HG03159 (cell line): ENCODE data around the gene MOCS1.

Source experiments
- ATAC-seq: cut with Tn5 transposase; IDR thresholded peaks from one replicate; pipeline ENCODE4 v1.9.1; 2021; ENCODE audit warnings: mild to moderate bottlenecking, moderate library complexity; ENCODE audit not compliant: unreplicated experiment

The MOCS1 gene

DNA sequence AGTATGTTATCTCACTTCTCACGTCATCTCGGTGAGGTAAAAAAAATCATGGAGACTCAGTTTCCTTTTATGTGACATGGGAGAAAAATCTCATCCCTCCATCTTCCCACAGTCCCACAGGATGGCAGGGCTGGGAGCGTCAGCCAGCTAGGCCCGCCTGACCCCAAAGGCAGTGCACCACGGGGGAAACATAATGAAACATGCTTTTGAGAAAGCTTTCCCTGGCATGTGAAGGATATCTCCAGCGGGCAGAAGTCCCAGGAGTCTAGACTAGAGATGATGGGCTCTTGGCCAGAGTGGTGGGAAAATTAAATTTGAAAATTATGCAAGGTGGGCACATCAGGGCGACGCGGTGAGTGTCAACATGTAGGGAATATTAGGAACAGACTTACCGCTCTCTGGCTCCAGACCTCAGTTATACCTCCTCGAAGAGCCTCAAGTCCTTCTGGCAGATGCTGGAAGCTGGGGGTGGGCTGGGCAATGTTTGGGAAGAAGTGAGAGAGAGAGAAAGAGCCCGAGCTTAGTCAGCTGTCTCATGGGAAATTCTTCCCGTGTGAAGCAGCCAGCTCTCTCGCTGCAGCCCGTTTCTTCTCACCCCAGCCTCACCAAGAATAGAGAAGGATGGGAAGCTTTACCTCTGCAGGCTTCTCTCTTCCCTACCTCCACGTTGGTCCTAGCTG is 52.3 kb downstream of the MOCS1 start:
- ATAC-seq, result no peak

DNA sequence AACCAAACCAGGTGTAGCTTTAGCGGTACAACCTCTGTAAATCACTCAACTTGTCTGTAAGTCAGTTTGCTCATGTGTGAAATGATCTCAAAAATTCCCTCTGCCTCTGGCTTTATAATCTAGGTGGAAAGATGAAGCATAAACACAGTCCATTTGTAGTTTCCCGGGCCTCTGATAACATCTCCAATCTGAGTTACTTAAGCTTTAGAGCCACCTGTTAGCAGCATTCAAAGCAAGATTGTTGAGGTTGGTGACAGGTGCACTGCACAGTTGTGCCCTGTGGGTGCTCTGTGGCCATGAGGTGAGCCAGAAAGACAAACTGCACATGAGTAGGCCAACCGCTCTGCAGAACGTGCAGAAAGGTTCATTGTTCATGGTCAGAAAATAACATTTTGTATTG is 53.7 kb downstream of the MOCS1 start:
- ATAC-seq, result no peak

DNA sequence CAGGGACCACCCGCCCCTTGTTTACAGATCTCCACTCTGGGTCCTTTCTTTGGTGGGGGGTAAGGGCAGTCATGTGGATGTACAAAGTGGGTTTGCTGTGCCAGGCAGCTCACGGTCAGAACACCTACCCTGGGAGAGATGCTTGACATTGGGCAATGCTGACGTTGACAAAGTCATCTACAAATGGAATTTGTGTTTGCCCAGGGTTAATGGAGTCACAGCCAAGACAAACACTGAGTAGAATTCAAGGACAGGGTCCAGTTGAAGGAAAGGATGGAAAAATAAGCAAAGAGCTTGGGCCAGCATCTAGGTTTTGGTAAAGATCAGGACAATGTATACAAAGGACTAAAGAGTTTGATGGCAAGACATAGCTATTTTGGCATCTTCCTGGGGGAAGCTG is 54.7 kb downstream of the MOCS1 start:
- no peak for ATAC-seq

DNA sequence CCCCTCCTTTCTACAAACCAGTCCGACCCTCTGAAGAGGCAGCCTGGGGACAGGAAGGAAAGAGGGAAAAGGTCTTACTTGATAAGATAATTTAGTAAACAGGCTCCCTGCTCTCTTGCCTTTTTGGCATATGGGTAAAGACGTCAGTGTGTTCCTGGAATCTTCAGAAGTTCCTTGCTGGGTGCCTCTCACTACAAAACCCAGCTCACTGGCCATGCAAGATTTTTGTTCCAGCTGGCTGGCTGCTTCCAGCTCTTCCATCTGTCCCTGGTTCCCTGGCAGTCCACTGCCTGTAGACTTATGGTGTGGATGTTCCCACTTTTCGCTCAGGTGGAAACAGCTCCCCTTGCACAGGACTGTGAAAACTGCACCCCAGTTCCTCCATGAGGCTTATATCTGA is 57.4 kb downstream of the MOCS1 start:
- ATAC-seq, result no peak

DNA sequence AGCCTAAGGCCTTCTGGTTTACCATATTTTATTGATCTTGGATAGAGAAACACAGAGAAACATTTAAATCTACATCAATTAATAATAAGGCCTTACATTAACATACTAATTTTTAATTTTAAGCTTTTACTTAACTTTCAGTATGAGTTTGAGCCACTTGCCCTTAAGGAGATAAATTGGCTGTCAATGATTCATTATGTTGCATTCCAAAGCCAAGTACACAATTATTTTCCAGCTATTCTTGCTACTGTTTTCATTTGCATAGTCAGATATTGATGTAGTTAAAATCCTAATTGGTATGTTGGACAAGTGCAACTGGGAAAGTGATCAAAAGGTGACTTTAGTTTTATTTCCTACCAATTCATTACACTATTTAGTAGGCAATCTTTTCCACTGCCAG is 58.2 kb downstream of the MOCS1 start:
- no peak for ATAC-seq

DNA sequence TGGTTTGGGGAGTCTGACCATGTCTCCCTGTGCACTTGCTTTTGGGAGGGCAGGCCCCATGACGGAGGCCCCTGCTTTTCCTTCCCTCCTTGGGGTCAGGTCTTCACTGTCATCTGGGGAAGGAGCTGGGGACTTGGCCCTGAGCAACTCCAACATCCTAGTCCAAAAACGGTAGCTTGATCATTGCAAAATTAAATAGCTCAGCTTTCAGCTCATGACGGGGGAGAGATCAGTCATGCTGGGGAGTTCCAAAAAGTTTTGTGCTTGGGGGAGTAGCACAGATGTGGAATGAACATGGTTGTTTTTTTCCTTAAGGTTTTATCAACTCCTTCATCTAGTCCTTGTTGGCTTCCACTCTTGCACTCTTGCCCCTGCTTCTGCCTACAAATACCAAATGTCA is 60.8 kb downstream of the MOCS1 start:
- ATAC-seq, result no peak

DNA sequence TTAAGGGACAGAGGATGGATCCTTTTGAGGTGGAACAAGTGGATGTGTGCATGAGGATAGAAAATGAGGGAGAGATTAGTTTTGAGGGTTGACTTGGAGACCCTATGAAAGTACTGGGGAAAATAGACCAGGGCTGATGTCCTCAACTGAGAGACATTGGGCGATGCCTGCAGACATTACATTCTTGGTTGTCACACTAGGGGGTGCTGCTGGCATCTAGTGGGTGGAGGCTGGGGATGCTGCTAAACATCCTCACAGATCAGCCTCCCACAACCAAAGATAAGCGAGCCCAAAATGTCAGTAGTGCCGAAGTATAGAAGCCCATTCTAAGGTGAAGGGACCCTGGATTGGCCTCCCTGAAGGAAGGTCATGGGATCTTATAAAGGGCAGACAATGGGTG is 63.3 kb downstream of the MOCS1 start:
- no peak for ATAC-seq

DNA sequence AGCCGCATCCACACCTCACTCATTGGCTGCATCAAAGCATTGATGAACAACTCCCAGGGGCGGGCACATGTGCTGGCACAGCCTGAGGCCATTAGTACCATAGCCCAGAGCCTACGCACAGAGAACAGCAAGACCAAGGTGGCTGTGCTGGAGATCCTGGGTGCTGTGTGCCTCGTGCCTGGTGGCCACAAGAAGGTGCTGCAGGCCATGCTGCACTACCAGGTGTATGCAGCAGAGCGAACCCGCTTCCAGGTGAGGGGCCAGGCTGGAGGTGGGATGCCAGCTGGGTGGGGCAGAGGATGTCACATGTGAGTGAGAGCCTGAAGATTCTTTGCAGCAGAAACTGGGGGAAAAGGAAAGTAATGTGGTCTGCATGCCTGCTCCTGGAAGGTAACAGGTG is 66.7 kb downstream of the MOCS1 start:
- no peak for ATAC-seq

DNA sequence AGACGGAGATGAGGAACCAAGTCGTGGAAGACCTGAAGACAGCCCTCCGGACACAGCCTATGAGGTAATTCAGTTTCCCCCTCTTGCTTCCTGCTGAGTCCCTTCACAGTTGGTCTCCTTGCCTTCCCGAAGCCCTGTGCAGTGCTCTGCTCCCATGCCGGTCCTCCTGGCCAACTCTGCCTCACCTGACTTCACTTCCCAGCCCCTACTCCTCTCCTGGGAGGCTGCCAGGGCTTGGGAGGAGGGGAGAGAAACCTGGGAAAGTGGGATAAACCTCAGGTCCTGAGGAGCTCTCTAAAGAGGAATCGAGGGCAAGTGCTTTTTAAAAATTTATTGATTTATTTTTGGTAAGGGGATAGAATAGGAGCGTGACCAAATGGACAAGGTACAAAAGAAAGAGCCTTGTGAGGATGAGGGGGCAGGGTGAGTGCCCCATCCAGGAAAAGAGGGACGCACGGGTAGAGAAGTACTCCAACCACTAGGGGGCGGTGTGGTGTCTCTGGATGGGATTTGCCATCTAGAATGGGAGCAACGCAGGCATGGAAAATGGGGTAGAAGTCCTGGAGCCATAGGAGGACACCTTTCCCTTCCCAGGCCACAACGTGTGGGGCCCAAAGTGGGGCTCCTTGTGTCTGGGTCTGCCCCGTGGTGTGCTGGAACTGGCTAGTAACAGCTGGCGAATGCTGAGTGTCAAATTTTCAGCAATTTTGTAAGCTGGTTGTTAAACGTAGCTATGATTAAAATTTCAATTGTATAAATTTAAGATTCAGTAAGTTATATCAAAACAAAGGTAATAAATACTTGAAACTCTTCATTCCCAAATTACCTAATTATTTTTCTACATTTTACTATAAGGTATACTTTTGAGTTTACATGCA is 69.0 kb downstream of the MOCS1 start:
- no peak for ATAC-seq

DNA sequence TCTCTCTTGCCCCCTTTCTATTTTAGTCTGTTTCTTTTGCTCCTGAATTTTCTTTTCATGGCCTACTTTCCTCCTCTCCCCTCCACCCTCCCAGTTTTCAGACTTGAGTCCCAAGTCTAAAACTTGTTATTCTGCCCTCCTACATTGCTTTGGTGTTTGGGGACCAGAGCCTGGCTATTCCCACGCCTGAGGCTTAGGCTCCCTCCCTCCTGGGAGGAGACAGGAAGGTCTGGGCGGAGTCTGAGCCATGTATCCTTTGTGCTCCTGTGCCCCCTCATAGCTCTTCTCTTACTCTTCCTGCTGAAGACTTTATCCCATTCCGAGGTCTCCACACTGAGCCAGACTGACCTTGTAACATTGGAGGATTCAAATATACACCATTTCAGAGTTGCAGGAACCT is 72.6 kb downstream of the MOCS1 start:
- ATAC-seq, result no peak

DNA sequence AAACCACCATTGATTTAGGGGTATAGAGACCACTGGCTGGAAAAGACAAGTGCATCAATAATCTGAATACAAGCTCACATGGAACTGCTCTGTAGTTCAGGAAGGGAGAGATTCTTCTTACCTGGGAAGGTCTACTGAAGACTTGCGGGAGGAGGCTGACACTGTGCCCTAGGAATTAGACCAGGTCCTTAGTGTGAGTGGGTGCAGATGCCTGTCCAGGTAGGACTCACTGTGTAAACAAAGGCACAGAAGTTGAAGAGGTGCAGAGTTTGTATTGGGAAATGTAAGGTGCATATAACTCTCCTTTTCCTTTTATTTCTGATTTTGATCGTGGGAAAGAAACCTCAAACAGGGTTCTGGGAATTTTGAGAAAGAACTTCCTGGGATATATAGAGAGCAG is 75.2 kb downstream of the MOCS1 start:
- ATAC-seq, result no peak

DNA sequence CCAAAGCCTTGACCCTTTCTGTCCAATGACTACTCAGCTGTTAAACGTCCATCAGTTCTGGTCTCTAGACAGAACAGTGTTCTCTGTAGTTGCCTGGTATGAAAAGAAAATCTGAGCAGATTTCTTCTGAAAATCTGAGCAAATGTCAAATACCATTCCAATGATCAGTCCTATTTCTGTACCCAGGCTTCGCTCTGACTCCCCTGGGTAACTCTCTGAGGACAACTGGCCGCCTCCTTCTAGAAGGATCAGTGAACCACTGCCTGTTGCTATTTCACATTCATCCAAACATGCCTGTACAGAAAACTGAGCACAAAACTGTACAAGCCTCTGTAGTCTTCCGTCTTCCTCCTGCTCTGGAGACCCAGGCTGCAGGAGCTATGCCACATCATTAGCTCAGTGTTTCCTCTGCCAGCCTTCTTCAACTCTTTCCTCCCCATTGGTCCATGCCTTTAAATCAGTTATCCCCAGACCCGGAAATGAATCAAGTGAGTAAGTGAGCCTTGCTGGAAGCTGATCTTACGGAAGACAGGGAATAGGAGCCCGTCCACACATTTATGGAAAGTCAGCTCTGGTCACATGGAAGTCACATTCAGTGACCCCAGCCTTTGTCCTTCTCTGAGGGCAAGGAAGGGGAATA is 78.8 kb downstream of the MOCS1 start:
- ATAC-seq, result no peak
